Eye (tissue), 1 donor: ENCODE data around the gene AJM1.

Source experiments
- DNase-seq: peaks from one replicate; pipeline ENCODE4 v3.0.0-alpha.2; 2015

Gene AJM1

DNA sequence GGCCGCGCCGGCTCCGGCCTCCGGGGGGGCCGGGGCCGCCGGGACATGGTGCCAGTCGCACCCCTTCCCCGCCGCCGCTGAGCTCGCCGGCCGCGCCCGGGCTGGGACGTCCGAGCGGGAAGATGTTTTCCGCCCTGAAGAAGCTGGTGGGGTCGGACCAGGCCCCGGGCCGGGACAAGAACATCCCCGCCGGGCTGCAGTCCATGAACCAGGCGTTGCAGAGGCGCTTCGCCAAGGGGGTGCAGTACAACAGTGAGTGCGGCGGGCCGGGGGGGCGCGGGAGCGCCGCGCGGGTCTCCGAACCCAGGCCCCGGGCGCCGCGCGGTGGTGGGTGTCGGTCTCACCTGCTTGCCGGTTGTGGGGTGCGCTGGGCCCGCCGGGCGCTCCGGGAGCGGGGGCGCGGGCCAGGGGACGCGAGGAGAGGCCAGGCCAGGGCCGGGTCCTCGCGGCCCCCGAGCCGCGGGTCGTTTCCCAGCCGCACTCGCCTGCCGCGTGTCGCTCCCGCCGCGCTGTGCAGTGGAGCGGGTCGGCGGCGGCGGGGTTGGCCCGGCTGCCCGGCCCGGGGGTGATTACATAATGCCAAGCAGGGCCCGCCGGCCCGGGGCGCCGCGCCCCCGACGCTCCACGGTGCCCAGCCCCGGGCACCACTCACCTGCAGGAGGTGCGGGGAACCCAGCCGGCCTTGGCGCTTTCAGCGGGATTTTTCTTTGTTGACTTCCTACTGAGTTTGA is 34.0 kb upstream of the AJM1 start:
- peak; percentile 62 for DNase-seq

- DNase-seq: peak; percentile 42
These were observed 33.5 kb upstream of the AJM1 start for GRCh38 chr9:136808806-136809158.

DNA sequence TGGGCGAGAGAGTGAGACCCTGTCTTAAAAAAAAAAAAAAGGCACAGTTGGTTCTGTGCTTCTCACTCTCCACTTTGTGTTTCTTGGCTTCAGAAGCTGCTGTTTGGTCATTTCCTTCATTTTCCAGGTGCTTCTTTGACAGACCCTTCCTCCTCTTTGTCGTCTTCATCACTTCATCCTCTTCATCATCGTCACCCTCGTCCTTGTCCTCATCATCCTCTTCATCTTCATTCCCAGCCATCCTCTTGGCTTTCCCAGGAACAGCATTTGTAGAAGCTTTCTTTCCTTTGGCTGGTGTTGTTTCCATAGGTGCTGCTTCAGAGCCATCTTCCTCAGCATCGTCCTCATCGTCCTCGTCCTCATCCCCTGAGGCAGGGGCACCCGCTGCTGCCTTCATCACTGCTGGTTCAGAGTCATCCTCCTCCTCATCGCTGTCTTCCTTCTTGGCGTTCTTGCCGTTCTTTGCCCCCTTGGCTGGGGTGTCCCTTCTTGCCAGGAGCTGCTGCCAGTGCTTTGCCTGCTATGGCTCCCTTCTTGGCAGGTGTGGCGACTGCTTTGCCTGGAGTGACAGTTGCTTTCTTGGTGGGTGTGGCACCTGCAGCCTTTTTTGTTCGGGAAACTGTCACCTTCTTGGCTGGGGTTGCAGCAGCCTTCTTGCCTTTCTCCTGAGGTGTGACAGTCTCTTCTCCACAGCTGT is 27.4 kb upstream of the AJM1 start:
- DNase-seq: no peak

GRCh38 chr9:136815422-136815782 is 26.9 kb upstream of the AJM1 start:
- DNase-seq: no peak

GRCh38 chr9:136820971-136821825 is 21.1 kb upstream of the AJM1 start:
- DNase-seq: peak; percentile 56

GRCh38 chr9:136821826-136822544 is 20.3 kb upstream of the AJM1 start:
- no peak for DNase-seq

- DNase-seq: no peak
These were observed 18.9 kb upstream of the AJM1 start for GRCh38 chr9:136823136-136824046.

DNA sequence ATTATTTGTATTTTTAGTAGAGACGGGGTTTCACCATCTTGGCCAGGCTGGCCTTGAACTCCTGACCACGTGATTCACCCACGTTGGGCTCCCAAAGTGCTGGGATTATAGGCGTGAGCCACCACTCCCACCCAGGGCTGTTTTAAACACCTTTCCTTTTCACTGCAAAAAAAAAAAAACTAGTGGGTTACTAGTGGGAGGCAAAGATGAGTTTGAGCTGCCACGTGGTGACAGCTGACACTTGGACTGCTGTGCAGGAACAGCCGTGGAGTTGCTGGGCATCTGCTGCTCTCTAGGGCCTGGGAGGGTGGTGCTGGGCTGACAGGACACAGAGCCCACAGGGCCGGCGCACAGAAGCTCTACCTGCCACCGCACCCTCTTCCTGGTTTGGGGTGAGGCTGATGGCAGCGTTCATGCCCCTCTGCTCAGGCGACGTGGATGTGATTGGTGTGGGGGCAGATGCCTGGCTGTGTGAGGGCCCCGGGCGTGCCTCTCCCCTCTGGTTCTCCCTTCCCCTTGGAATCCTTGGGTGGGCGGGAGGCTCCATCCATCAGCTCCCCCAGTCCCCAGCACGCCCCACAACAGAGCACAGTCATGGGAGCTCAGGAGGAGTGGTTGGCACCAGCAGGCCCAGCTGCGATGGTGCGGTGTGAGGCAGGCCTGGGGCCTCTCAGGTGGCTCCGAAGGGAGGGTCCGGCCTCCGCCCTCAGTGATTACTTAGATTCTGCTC is 17.6 kb upstream of the AJM1 start:
- DNase-seq: no peak

GRCh38 chr9:136825295-136826187 is 16.7 kb upstream of the AJM1 start:
- DNase-seq: no peak

- no peak for DNase-seq
These were observed 16.1 kb upstream of the AJM1 start for GRCh38 chr9:136826188-136826541.

DNA sequence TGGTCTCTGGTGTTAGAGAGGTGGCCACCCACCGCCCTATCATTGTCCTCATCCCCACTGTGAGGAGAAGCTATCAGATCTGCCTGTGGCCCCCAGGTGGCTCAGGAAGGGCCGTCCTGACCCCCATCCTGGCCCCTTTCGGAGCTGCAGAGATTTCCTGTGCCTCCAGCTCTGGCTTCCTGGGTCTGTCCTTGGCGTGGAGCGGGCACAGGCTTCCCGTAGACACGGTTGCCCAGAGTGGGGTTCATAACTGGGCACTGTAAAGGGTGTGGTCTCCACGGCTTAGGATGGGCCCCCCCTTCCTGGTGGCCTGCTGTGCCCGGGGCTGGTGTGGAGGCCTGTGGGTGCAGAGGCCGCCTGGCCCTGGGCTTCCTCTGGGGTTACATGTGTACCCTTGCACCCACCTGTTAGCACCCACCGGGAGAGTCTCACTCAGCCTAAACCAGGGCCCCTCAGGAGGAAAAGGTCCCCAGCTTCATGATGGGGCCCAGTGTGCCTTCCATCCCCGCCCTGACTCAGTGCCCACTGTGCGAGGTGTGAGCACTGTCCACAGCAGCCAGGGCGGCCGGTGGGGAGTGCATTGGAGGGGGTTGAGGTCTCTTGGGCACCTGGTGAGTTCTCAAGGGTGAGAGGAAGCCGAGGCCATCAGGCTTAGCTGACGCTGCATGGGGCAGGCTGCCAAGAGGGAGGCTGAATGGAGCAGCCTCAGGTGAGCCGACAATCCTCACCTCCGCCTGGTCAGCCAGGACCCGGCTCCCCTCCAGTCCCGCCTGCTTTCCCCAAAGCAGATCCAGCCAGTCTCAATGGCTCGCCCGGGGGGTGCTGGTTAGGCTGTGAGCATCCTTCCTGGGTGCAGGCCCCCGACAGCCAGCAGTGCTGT is 15.3 kb upstream of the AJM1 start:
- no peak for DNase-seq

GRCh38 chr9:136827794-136828473 is 14.3 kb upstream of the AJM1 start:
- no peak for DNase-seq

DNA sequence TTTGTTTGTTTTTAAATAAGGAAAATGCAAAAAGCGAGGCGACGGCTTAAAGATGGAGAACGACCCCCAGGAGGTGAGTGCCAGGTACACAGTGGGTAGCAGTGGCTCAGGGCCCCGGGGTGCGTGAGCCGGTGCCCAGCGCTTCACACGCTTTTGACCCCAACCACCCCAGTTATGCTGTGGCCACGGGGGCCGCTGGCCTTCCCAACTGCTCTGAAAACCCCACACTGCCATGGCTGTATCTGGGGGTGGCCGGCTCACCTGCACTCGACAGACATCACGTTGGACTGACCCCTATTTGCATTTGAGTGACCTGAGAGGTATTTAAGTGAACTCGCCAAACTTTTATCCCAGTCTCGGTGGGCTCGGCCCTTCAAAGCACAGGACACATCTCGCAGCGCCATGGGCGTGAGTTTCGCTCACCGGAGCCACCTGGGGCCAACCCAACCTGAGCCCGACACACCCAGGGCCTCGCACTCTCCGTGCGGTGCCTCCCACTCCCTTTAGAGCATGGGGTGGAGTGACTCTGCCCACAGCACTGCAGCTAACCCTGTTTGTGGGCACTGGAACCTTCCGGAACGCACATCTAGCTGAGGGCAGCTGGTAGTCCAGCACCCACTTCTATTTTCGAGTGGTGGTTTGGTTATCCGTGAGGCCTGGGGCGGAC is 13.7 kb upstream of the AJM1 start:
- DNase-seq: no peak

DNA sequence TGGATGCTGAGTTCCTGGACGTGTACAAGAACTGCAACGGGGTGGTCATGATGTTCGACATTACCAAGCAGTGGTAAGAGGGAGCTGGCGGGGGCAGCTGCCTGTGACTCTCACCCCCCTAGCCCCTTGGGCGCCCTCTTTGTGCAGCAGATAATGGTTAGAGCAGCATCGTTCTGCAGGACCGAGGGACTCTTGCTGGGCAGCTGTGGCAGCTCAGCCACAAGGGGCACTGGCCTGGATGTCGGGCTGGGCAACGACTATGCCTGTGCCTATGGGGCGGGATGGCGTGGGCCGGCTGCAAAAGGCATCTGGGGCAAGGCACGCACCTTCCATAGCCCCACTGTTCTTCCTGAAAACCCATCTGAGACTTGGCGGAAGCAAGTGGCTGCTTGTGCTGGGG is 12.9 kb upstream of the AJM1 start:
- no peak for DNase-seq

GRCh38 chr9:136829981-136830885 is 12.0 kb upstream of the AJM1 start:
- no peak for DNase-seq

DNA sequence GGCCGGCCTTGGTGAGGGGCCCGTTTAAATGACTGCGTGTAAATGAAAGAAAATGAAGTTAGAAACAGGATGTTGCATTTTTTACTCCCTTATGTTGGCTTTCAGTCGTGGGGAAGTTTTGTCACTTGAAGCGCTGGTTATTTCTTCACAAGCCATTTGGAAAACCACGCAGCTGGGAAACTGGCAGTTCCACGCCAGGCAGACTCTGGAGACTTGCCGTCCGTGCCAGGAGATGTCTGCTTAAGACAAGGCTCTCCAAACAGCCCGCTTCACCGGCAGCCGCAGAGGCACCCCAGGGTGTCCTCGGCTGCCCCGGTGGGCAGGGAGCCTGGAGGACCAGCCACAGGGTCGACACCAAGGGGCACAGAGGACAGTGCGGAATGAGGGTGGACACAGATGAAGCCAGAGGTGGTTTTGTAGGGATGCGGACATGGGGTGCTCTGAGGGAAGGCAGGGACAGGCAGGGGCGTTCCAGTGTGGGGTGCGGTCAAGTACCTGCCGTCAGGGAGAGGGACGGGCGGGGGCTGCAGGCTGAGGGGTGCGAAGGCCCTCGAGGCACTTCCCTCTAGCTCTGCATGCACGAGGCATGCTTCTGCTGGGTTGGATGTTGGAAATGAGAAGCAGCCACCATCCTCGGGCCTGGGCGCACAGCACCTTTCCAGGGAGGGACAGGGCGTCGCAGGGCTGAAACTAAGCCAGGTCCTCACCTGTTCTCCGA is 11.1 kb upstream of the AJM1 start:
- no peak for DNase-seq
